Measurements from ENCODE around the gene MKI67. TPM values are rescaled to one million over a fixed set of nuclear protein-coding genes. Genes with fewer than 3 reads are reported as not detected.
"Not testable (repeated sequence)": the region's sequence is repeated elsewhere in the genome, so short reads cannot be mapped to it uniquely, and the experiment has no call there.

The MKI67 gene
- total RNA-seq, 2 donors from 2014 or later = 2.0 to 2.9 TPM

DNA sequence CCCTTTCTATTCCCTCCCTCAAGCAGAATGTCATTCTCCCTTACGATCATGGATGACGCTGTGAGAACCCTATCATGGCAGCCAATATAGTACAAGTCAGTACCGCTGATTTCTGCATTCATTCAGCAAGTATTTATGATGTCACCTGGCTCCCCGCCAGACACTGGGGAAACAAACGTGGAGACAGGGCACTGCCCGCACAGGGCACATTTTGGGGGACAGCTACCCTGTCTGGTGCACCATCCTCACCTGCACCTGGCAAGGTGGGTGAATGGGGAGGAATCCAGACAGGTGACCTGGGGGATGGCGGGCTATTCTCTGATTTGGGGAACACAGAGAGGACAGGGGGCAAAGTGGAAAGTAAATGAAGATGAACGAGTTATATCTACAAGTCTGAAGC lies 28.4 kb downstream of the MKI67 start:
- Histone ChIP-seq H3K4me1 (replicated peaks) (no peaks in the 10 kb centered on the region), H3K36me3 (no peaks in the 10 kb centered on the region), H3K27ac (no peak overlapping the region), H3K4me3 (no peak overlapping the region), H3K27me3 (replicated peaks; ENCODE audit: insufficient read depth) (no peaks in the 10 kb centered on the region), H3K9me3 (no peaks in the 10 kb centered on the region)
- intact Hi-C loops (cut with DNase I) = no loop called here
- WGBS = 84% methylated on average over 8 of the region's 8 CpGs
- DNase-seq (ENCODE audit: low spot score) = no peak
- TF ChIP-seq POLR2A (IDR thresholded peaks at IDR 0.05) = no peak
- TF ChIP-seq, protein P1, sequence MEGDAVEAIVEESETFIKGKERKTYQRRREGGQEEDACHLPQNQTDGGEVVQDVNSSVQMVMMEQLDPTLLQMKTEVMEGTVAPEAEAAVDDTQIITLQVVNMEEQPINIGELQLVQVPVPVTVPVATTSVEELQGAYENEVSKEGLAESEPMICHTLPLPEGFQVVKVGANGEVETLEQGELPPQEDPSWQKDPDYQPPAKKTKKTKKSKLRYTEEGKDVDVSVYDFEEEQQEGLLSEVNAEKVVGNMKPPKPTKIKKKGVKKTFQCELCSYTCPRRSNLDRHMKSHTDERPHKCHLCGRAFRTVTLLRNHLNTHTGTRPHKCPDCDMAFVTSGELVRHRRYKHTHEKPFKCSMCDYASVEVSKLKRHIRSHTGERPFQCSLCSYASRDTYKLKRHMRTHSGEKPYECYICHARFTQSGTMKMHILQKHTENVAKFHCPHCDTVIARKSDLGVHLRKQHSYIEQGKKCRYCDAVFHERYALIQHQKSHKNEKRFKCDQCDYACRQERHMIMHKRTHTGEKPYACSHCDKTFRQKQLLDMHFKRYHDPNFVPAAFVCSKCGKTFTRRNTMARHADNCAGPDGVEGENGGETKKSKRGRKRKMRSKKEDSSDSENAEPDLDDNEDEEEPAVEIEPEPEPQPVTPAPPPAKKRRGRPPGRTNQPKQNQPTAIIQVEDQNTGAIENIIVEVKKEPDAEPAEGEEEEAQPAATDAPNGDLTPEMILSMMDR (IDR thresholded peaks at IDR 0.05) = no peak
- TF ChIP-seq POLR2AphosphoS5 (IDR thresholded peaks at IDR 0.05) = no peak

DNA sequence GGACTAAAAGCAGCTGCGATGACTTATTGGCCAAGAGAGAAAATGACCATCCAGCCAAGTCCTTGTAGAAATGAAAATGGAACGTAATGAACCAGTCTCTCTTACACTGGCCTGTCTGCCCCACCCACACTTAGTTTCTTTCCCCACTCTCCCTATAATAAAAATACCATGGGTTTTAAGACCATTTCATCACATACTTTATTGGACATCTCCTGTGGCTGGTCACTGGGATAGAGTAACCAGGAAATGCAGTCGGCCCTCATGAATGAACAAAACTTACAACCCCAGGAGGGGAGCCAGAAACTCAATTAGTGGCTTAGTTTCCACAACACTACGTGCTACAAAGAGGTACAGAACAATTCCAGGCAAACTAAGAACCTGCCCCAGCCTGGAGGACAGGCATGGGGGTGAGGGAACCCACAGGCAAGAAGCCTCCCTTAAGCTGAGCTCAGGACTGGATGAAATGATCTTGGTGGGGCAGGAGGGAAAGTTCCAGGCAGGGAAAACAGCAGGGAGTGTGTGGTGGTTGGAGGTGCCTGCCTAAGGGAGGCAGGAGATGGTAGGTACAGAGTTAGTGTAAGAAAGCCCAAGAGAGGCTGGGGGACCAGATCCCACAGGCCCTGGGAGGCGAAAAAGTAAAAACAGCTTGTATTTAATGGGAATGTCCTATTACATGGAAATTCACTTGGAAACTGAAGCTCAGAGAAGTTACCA lies 29.6 kb downstream of the MKI67 start:
- H3K4me3 ChIP-seq = no peak overlapping the region
- 48% methylated on average over 5 of the region's 5 CpGs for whole genome bisulfite sequencing
- no peak overlapping the region for H3K27ac ChIP-seq
- no peaks in the 10 kb centered on the region for H3K27me3 ChIP-seq (replicated peaks; ENCODE audit: insufficient read depth)
- no peaks in the 10 kb centered on the region for H3K9me3 ChIP-seq
- H3K4me1 ChIP-seq (replicated peaks) = no peaks in the 10 kb centered on the region
- no peak for DNase-seq (ENCODE audit: low spot score)
- no peaks in the 10 kb centered on the region for H3K36me3 ChIP-seq
- intact Hi-C loops (cut with DNase I) = no loop called here
- TF ChIP-seq POLR2AphosphoS5 (IDR thresholded peaks at IDR 0.05) (peak; percentile 41), POLR2A (IDR thresholded peaks at IDR 0.05) (no peak)
- TF ChIP-seq, protein P1 (IDR thresholded peaks at IDR 0.05) = no peak

DNA sequence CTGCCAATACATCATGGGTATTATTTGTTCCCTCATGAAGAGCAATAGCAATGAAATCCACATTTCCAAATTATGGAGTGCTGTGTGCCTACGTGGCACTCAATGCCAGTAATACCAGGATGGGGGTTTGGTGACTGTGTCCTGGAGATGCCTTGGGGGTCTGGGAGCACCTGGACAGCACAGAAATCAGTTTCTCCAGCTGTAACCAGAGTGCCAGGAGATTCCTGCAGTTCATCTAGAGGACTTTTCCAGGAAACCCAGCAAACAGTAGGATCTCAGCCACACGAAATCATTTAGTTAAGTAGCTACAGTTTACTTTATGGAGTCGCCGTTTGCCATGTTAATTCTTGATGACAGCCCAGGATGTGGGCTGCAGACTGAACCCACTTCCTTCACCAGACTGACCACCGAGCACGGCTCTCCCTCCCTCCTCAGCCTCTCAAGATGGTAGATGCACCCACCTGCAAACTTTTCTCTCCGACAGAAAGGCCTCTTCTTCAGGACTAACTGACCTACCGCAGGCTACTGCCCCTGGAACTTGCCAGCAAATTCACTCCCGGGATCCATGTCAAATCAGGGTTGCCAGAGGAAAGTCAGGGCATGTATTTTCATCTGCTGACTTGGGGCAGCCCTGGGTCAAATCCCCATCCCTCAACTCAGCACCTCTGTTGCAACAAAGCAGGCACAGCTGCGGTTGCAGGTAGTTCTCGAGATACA lies 30.3 kb downstream of the MKI67 start:
- no peak for DNase-seq (ENCODE audit: low spot score)
- H3K4me1 ChIP-seq (replicated peaks) = no peaks in the 10 kb centered on the region
- H3K36me3 ChIP-seq = no peaks in the 10 kb centered on the region
- H3K27me3 ChIP-seq (replicated peaks; ENCODE audit: insufficient read depth) = no peaks in the 10 kb centered on the region
- no peak for TF ChIP-seq POLR2AphosphoS5 (IDR thresholded peaks at IDR 0.05)
- no peak for TF ChIP-seq POLR2A (IDR thresholded peaks at IDR 0.05)
- TF ChIP-seq, protein P1 (IDR thresholded peaks at IDR 0.05) = no peak
- H3K4me3 ChIP-seq = no peak overlapping the region
- WGBS = 75% methylated on average over 11 of the region's 11 CpGs
- no peak overlapping the region for H3K27ac ChIP-seq
- intact Hi-C loops (cut with DNase I) = no loop called here
- no peaks in the 10 kb centered on the region for H3K9me3 ChIP-seq

DNA sequence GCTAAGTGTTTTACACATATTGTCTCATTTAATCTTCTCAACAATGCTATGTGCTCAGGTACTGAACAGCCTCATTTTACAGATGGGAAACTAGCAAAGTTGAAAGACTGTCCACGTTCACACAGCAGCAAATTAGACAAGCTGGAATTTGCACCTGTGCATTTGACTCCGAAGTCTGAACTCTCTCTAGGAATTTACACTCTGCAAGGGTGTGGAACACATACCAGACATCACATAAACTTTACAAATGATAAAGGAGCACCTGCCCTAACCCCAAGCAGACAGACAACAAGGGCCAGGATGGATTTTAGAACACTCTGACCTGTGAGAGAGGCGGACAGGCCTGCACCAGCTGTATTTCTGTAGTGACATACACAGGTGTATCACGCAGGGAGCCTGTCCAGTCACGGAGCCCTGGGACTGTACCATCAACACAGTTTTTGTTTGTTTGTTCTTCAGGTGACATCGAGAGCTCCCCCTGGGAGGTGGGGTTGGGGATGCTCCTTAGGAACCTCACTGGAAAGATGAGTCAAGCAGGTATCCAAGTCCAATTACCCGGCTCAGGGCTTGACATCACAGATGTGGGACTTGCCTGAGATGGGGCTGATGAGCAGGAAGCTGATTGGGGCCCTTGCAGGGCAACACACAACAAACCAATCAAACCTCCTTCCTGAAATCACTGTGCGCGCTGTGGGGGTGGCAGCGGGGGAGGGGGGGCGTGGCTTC lies 31.0 kb downstream of the MKI67 start:
- TF ChIP-seq POLR2AphosphoS5 (IDR thresholded peaks at IDR 0.05) (no peak), POLR2A (IDR thresholded peaks at IDR 0.05) (no peak)
- TF ChIP-seq, protein P1 (IDR thresholded peaks at IDR 0.05) = no peak
- Histone ChIP-seq H3K27ac (no peak overlapping the region), H3K36me3 (no peaks in the 10 kb centered on the region), H3K9me3 (no peaks in the 10 kb centered on the region), H3K4me1 (replicated peaks) (no peaks in the 10 kb centered on the region), H3K4me3 (no peak overlapping the region), H3K27me3 (replicated peaks; ENCODE audit: insufficient read depth) (no peaks in the 10 kb centered on the region)
- WGBS = 74% methylated on average over 11 of the region's 11 CpGs
- intact Hi-C loops (cut with DNase I) = no loop called here
- no peak for DNase-seq (ENCODE audit: low spot score)

DNA sequence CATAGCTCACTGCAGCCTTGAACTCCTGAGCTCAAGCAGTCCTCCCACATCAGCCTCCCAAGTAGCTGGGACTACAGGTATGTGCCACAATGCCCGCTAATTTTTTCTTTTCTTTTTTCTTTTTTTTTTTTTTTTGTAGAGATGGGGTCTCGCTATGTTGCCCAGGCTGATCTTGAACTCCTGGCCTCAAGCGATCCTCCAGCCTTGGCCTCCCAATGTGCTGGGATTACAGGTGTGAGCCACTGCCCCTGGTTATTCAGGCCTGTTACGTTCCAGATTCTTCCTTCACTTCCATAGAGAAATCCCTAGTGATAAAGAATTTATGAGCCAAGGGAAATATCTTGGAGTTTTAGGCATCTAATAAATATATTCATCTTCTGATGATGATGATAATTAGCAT lies 31.6 kb downstream of the MKI67 start:
- H3K9me3 ChIP-seq; H3K36me3 ChIP-seq; H3K4me1 ChIP-seq (replicated peaks); H3K27me3 ChIP-seq (replicated peaks; ENCODE audit: insufficient read depth); H3K27ac ChIP-seq; intact Hi-C loops (cut with DNase I); H3K4me3 ChIP-seq; DNase-seq (ENCODE audit: low spot score): not testable (repeated sequence)
- WGBS = 92% methylated on average over 4 of the region's 4 CpGs
